HG02852 (cell line): ENCODE results near the gene PYGM.

Source experiments
- ATAC-seq: cut with Tn5 transposase; IDR thresholded peaks from one replicate; pipeline ENCODE4 v1.9.1; 2021; ENCODE audit warnings: mild to moderate bottlenecking, moderate library complexity; ENCODE audit not compliant: unreplicated experiment

PYGM gene

DNA sequence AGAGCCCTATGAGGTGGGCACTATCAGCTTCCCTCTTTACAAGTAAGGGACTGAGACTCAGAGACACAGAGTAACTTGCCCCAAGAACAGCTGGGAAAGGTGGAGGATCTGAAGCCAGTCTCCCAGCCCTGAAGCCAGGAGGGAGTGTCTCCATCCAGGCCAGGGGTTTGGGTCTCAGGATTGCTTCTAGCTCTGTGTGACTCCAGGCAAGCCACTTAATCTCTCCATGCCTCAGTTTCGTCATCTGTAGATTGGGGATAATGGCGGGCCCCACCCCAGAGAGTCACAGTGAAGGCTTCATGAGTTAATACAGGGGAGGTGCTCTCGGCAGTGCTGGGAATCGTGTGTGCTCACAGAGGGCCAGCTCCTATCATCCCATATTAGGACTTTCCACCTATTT is 32.7 kb upstream of the PYGM start:
- ATAC-seq, result no peak

DNA sequence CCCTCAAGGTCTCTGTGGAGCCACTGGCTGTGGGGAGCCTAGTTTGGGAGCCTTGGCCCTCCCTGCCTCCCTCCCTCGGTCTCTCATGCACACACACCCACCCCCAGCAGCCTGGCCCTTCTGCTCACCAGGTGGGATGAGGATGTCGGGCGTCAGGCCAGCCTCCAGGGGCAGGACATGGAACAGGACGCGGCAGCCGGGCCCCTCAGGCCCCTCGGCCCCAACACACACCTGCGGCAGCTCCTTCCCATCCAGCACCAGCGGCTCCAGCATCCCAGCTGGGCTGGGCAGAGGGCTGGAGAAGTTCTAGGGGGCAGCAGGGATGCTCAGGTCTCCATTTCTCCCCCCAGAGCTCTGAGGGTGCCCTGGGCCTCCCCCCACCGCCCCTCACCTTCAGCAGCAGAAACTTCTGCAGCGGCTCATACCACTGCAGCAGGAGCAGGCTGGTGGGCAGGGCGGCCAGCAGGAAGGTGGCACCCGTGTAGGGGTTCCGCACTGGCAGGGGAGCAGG is 32.1 kb upstream of the PYGM start:
- no peak for ATAC-seq

DNA sequence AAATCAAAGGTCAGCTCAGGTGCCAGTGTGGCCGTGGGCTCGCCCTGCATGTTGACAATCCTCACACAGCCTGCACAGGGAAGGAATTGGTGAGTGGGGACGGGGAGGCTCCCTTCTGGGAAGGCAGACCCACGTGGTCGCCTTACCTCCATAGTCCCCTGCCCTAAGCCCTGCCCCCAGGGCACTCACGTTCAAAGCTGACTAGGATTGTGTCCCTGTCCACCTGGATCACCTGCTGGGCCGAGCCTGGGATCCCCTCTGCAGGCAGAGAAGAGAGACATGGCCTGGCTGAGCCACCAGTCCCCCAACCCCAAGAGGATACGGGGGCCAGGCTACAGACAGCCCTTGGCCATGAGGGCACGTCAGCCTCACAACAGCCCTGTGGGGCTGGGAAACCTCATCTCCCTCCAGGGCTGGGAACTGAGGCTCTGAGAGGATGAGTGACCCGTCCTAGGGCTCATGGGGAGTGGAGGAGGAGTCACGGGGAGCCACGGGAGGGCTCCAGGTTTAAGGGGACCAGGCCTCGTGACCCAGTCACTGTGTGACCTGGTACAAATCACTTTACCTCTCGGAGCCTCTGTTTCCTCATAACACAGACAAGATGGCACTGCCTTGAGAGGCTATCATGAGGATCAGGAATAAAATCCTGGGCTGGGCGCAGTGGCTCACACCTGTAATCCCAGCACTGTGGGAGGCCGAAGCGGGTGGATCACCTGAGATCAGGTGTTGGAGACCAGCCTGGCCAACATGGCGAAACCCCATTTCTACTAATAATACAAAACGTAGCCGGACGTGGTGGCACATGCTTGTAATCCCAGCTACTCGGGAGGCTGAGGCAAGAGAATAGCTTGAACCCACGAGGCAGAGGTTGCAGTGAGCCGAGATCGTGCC is 30.7 kb upstream of the PYGM start:
- ATAC-seq, result no peak

DNA sequence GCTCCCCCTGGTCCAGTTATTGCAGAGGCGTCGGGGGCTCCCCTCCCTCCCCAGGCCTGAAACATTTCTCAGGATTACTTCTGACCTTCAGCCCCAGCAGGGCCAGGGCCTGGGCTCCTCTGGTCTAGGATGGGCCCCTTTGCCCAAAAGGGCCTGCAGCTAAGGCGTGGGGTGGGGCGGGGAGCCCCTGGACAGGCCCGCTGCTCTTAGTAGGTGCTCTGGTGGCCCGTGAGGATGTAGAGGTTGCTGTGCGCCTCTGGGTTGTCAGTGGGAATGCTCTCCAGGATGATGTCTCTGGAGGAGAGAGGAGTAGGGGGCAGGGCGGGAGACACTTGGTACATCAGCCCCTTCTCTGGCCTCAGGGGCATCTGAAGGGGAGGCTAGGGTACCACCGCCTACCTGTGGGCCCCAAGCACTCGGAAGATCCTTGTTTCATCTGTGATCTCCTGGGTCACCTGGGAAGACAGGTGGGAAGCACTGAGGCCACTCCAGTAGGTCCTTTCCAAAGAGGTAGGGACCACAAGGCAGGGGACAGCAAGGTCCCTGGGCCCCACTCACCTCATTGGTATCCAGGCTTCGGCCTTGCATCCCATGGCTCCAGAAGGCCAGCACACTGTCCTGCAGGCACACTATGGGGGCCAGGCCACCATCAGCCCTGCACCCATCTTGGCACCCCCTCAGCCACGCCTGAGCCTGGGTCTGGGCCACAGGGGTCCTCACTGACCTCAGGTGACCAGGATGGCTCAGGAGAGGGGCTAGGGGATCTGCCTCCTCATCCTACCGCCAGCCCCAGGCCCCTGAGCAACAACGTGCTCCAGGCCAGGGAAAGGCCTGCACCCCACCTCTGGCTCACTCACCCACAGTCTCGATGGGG is 29.8 kb upstream of the PYGM start:
- ATAC-seq, result no peak

DNA sequence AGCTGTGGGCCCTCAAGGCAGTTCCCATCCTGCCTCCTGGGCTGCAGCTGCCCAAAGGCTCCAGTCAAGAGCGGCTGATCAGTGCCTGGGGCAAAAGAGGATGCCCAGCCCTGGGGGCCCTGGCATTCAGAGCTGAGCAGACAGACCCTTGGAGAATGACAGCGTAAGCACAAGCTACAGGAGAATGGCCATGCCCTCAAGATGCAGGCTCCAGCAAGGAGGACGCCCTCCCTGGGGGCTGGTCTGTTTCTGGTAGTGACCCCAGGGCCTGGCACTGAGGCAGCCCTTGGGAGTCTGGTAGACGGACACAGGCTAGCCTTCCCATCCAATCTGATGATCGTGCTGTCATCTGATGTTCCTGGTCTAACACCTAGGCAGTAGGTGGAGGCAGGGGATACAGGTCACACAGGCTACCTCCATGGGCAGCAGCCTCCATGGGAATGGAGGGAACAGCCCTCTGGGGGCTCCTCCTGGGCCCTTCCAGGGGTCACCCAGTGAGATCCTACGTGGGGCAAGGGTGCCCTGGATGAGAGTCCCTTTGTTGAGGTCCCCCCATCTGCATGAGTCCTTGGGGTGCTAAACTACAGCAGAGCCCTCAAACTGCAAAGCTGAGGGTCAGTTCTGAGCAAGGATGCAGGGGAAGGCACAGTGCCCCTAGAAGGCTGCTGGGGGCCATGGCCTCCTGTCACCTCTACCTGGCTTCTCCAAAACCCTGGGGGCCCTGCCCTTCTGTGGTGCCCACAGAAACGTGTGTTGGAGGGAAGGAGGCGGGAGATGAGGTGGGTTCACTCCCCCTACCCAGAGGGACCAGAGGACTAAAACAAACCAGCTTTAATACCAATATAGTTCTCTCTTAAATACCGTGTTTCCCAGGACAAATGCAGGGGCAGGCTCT is 28.8 kb upstream of the PYGM start:
- no peak for ATAC-seq

DNA sequence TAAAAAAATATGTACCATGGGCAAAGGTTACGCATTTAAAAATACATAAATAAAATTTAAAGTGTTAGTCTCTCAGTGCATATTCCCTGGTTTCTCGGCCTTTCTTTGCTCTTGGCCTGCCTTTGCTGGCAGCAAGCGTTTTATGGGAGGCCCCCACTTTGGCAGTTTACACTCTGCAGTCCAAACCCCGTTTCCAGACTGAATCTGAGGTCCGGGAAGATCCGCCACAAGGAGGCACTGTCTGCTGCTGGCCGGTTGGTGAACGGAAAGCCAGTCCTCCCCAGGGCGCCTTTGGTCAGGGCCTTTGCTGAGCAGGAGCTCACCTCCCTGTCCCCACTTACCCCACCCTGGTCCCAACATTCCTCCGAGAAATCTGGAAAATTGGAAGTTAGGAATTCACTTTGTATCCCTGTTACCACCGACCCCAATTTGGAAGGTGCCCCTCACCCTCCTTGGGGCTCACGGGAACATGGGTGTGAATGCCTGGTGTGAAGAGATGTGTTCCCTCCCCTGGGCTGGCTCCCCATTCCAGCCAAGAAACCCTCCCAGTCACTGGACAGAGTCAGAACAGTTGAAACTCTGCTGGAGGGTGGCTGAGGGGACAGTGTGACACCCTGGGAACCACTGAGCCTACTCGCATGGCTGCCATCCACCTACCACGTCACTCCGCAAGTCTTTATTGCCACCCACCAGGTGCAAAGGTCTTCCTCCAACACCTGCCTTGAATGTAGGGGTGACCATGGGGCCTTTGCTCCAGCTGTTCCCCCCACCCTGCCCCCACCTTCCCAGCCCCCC is 27.9 kb upstream of the PYGM start:
- ATAC-seq, result no peak

DNA sequence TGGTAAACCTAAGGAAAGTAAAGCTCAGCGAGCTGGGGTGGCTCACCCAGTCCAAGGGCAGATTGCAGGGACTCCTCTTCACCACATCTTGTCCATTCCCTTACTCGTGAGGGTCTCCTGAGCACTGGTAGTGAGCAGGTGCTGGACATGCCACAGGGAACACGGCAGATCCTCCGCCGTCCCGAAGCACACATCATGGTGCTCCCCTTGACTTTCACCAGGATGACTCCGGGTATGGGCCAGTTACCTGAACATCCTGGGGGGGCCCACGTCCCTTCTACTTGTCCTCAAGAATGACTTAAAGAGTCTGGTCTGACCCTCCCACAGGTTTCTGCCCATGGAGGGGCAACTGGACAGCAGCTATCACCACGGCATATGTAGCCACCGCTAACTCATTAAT is 26.5 kb upstream of the PYGM start:
- no peak for ATAC-seq

DNA sequence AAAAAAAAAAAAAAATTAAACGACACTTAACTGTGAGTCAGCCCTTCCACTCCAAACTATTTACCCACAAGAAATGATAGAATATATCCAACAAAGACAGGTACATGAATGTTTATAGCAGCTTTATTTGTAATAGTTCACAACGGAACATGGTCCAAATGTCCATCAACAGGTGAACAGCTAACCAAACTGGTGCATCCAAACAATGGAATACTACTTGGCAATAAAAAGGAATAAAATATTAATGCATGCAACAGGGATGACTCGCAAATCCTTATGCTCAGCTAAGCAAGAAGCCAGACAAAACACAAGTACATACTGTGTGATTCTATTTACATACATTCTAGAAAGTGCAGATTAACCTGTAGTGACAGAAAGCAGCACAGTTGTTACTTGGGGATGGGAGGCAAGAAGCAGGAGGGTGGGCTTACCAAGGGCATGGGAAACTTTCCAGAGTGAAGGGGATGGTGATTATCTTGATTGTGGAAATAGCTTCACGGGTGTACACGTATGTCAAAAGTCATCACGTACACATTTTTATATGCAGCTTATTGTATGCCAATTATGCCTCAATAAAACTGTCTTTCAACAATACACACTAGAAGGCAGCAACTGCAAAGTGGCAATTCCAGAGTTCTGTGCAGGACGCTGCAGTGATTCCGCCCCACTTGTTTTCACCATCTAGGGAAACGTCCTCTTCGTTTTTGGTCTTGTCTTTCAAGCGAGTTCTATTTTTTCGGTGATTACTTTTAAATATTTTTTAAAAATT is 25.2 kb upstream of the PYGM start:
- ATAC-seq, result no peak

DNA sequence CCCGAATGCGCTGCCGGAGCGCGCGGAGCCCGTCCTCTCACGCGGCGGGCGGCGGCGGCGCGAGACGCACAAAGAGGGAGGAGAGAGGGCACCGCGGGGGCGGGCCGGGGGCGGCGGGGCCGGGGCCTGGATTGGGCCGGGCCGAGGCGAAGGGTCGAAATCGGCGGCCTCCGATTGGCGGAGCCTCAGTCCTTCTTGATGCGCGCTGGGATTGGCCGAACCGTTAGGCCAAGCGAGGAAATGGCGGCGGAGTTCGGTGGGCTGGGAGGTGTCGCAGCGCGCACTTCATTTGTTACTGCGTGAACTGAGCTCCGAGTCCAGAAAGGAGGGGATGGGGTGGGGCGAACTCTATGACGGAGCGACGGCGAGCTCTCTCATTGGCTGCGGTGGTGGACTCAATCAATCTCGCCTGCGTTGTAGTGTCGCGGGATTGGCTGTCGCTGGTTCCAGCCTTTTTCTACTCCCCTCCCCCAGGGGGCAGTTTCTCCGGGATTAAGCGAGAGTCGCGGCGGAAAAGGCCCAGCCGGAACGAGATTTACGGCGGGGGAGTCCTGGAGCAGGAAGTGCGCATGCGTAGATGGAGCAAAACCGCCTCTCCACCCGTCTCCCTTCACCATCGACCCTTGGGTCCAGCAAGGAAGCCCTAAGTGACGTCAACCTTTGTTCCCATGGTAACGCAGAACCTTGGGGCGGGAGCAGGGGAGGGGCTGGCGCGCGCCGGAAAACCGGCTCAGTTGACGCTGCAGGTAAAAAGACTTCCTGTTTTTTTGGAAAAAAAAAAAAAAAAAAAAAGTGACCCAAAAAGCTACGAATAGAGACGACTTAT is 18.9 kb upstream of the PYGM start, which contains the start of gene SF1:
TSS of gene SF1 (minus strand) at position 70 of the 826 bp plus-strand sequence. CDS start 150 bp downstream, outside the sequence.
- ATAC-seq, result peak; percentile 79

DNA sequence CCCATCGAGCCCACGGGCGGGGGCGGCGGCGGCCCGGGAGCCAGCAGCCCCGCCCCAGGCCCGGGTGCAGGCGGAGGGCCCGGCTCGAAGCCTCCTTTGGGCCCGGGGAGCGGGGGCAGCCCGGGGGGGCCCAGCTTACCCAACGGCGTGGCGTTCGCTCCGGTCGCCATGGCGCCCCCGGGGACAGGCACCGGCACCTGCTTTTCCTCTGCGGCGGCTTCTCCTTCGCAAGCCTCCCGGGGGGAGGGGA is 18.4 kb upstream of the PYGM start:
- no peak for ATAC-seq

DNA sequence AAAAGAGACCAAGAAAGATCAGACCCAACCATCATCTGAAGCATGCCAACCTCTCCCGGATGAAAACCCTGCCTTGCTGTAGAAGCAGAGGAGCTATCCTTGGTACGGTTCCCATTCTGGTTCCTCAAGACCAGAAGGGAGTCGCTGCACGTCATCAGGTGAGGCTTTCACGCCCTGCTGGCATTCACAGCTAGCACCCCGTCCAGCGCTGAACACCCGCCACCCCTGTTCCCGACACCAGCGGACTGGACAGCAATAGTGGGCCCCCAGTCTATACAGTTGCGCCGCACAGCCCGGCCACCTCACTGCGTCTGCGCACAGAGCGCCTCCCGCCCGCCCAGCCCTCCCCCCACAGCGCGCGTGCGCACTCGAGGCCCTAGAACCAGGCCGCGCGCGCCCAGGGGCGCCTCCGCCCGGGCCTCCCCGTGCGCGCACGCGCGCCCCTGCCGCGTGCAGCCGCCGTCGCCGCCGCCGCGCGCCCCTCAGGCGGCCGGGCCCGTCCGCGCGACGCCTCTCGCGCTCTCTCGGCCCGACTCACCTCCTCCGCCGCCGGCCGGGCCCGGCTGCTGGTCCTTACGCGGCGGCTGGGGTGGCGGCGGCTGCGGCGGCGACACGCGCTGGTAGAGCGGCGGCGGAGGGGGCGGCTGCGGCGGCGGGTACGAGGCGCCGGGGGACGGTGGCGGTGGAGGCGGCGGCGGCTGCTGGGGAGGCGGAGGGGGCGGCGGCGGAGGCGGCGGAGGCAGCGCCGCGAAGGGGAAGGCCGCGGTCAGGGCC is 17.9 kb upstream of the PYGM start:
- ATAC-seq, result no peak

DNA sequence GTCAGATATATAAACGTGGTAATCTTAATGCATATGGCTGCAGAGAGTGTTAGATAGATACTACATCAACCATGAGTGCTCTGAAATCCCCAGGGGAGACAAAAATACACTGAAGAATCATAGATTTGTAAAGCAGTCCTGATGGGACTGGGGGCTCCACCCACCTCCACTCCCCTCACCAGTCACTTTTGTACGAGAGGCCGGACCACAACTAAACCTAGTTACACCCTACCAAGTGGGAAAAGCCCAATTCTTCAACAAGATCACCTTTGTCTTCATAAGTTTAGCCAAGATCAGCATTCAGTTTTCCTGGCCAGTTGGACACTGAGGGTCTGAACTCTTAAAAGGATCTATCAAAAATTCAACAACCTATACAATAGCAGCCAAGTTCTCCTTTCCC is 17.1 kb upstream of the PYGM start:
- no peak for ATAC-seq

DNA sequence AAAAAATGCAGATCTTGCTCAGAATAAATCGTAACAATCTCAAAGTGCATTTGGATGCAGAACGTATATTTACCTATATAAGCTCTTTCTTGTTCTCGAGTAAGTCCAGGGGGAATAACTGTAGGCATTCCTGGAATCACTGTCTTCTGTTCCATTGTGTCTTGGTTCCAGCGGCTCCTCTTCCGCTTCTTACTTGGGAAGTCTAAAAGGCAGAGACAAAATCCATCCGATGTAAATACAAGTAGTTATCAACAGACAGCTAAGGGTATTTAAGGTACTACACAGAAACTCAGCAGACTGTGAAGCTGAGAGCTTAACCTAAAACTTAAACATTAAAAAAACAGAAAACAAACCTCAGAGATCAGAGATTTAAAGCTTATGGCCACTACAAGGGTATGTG is 16.7 kb upstream of the PYGM start:
- ATAC-seq, result no peak

DNA sequence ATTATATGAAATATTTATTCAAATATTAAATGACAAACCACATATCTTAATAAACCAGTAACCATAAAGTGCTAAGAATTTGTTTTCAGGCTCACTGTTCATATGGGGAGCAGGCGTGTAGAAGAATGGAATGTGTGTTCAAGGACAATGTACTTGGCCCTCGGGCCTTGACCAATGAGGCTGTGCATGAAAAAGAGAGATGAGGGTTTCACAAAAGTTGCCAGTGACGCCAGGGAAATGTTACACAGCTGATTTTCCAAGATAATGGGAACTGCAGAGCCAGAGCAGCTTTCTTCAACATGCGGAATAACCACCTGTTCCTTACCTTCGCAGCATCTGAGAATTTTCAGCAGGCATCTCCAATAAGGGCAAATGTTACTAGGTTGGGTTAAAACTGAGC is 14.4 kb upstream of the PYGM start:
- ATAC-seq, result no peak

DNA sequence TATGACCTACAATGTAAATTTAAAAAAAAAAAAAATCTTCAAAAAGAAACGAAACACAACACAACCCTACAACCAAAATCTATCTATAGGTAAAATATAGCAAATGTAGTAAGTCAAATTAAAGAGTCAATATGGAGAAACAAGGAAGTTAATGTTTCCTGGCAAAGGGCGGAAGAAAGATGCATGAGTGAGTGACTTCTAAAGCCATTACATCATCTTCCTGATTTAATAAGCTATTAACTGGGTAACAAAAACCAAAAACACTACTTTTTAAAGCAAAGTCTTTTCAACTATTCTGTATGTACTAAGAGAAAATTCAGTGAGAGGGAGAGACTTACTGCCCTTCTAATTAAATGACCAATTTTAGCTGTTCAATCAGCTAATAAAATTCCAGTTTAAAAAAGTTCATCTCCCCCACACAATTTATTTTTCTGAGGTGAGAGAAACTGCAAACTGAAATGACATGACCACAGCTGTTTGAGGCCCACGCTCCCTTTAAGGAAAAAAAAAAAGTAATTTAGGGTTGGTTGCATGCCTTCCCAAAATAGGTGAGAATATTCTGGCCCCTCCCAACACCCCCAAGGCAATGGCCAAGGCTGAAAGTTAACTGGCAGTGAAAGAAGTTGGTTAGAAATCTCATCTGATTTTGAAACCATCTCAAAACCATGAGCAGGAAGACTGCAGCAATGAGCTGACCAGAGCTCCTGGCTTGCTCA is 12.7 kb upstream of the PYGM start:
- no peak for ATAC-seq

DNA sequence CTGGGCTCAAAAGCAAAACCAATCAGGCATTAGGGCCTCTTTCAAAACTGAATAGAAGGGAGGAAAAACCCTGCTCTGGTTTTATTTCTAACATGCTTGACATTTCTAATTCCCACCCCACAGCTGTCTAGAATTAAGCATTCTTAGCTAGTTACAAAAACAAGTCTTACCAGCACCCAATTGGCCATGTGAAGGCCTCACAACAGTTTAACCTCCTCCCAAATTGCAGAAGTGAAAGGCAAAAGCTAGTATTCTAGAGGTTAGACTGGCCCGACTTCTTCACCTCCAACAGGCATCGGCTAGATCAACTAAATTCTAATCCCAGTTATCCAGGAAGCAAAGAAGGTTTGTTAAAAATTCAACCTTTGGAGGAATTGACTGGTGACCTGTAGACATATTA is 12.1 kb upstream of the PYGM start:
- ATAC-seq, result peak; percentile 41

DNA sequence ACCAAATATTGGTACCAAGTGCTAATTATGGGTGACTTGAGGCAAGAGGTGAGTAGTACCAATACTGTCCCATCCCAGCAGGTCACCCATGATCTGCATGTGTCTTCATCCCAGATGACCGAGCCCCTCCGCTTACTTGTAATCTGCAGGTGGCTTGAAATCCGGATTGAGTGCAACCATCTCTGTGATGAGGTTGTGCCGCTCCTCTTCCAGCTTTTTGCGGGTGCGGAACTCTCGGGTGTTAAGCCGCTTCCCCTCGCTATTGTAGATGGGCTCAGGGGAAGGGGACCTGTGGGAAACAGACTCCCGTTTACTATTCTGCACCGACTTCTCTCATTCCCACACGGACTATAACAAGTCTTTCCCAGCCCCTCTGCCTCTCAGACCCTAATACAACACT is 10.3 kb upstream of the PYGM start:
- no peak for ATAC-seq
